ENCODE results near the gene MEOX2.

DNA sequence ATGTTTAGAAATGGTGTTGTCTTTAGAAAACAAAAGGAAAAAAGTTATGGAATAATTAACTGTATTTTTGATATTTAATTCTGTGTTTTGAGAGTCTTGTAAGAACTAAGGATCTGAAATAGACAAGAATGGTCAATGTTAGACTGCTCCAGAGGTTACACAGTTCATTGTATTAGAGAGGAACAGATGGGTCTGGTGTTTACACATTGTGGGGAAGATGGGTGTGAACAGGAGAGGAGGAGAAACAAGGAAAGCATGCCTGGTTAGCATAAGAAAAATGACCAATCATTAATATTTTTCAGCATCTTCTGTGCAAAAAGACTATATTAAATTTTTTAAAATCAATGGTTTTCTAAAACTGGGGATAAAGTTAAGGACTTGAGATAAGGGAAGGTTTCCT lies 11.9 kb downstream of the MEOX2 start:
- TF ChIP-seq CENPT (CRISPR knock-in tag; IDR thresholded peaks at IDR 0.05; ENCODE audit: low read depth) (no peak), MYC (CRISPR knock-in tag; IDR thresholded peaks at IDR 0.05; ENCODE audit: borderline replicate concordance) (no peak), STAT5B (CRISPR knock-in tag; IDR thresholded peaks at IDR 0.05) (no peak), SP1 (IDR thresholded peaks at IDR 0.05) (no peak), SP1 (CRISPR knock-in tag; IDR thresholded peaks at IDR 0.05) (no peak), ZNF510 (CRISPR knock-in tag; IDR thresholded peaks at IDR 0.05; ENCODE audit: low read depth) (no peak), KMT2B (CRISPR knock-in tag; IDR thresholded peaks at IDR 0.05) (no peak), ZNF761 (CRISPR knock-in tag; conservative IDR thresholded peaks at IDR 0.05) (no peak)
- TF ChIP-seq, protein P1, sequence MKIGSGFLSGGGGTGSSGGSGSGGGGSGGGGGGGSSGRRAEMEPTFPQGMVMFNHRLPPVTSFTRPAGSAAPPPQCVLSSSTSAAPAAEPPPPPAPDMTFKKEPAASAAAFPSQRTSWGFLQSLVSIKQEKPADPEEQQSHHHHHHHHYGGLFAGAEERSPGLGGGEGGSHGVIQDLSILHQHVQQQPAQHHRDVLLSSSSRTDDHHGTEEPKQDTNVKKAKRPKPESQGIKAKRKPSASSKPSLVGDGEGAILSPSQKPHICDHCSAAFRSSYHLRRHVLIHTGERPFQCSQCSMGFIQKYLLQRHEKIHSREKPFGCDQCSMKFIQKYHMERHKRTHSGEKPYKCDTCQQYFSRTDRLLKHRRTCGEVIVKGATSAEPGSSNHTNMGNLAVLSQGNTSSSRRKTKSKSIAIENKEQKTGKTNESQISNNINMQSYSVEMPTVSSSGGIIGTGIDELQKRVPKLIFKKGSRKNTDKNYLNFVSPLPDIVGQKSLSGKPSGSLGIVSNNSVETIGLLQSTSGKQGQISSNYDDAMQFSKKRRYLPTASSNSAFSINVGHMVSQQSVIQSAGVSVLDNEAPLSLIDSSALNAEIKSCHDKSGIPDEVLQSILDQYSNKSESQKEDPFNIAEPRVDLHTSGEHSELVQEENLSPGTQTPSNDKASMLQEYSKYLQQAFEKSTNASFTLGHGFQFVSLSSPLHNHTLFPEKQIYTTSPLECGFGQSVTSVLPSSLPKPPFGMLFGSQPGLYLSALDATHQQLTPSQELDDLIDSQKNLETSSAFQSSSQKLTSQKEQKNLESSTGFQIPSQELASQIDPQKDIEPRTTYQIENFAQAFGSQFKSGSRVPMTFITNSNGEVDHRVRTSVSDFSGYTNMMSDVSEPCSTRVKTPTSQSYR (CRISPR knock-in tag; IDR thresholded peaks at IDR 0.05; ENCODE audit: borderline replicate concordance) = no peak
